Measurements from ENCODE around the gene TMEM80. TPM values are rescaled to one million over a fixed set of nuclear protein-coding genes. Genes with fewer than 3 reads are reported as not detected.

TMEM80 gene
- total RNA-seq, 1 donor from 2014 or later: 12.8 TPM

DNA sequence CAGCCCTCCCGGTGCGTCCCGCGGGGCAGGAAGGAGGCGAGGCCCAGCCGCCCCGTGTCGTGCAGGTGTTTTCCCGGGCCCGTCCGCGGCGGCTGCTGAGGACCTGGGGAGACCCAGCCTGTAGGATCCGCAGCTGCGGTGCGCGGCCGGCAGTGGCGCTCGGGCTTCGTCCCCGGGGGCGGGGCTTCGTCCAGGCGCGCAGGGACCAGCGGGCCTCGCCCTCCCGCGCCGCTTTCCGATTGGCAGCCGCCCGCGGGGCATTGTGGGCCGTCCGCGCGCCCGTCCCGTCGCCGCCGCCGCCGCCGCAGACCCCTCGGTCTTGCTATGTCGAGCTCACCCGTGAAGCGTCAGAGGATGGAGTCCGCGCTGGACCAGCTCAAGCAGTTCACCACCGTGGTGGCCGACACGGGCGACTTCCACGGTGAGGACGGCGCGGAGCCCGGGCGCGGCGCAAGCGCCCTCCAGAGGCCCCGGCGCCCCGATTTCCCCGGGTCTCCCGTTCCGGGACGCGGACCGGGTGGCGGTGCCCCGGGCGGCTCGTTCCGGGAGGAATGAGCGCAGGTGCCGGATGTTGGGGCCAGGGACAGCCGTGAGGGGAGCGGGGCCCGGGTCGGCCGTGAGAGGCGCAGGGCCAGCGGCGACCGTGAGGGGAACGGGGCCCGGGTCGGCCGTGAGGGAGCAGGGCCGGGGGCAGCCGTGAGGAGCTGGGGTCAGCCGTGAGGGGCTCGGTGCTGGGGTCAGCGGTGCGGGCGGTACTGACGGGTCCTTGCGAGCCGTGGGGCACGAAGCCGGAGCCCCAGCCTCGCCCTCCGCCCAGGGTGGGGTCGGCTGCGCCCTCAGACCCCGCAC is 51.8 kb downstream of the TMEM80 start, which contains the start of gene TALDO1:
Gene TALDO1 (plus strand): TSS at position 307 of the 849 bp plus-strand sequence. CDS start 18 bp downstream, at position 325.
- H3K9me3 ChIP-seq: no peaks in the 10 kb centered on the region
- peak within 1 kb of the TSS; percentile 91 to 99 for H3K4me3 ChIP-seq
- TF ChIP-seq POLR2AphosphoS5 (IDR thresholded peaks at IDR 0.05; ENCODE audit: insufficient read depth in 1 of 2, low read depth in 1 of 2): peak in 1 of 2 donors; percentile 46
- TF ChIP-seq POLR2A (IDR thresholded peaks at IDR 0.05): peak in 1 of 2 donors; percentile 37
- TF ChIP-seq, protein P1, sequence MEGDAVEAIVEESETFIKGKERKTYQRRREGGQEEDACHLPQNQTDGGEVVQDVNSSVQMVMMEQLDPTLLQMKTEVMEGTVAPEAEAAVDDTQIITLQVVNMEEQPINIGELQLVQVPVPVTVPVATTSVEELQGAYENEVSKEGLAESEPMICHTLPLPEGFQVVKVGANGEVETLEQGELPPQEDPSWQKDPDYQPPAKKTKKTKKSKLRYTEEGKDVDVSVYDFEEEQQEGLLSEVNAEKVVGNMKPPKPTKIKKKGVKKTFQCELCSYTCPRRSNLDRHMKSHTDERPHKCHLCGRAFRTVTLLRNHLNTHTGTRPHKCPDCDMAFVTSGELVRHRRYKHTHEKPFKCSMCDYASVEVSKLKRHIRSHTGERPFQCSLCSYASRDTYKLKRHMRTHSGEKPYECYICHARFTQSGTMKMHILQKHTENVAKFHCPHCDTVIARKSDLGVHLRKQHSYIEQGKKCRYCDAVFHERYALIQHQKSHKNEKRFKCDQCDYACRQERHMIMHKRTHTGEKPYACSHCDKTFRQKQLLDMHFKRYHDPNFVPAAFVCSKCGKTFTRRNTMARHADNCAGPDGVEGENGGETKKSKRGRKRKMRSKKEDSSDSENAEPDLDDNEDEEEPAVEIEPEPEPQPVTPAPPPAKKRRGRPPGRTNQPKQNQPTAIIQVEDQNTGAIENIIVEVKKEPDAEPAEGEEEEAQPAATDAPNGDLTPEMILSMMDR (IDR thresholded peaks at IDR 0.05): no peak
- H3K27ac ChIP-seq: peak within 1 kb of the TSS; percentile 74
- H3K27me3 ChIP-seq: no peaks in the 10 kb centered on the region
- DNase-seq (ENCODE audit: extremely low spot score in 2 of 2): no peak
- no peaks in the 10 kb centered on the region for H3K36me3 ChIP-seq
- intact Hi-C loops (cut with DNase I): no loop called here
- peaks cover 36% of the 10 kb centered on the region for H3K4me1 ChIP-seq

DNA sequence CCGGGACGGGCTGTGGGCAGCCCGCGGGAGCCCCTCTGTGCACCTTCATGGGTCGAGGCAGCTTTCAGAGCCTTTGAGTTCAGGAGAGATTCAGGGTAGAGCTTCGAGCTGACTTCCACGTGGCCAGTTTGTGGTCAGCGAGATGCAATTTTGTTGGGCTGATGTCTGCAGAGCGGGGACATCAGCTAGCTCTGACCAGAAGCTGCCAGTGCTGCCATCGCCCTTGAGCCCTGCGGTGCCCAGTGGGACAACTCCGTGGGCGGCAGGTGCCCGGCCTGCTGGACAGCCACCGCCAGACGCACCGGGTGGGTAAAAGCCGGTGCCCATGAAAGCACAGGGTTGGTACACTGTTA is 52.4 kb downstream of the TMEM80 start:
- Histone ChIP-seq H3K27ac (peak overlapping the region; percentile 74), H3K9me3 (no peaks in the 10 kb centered on the region), H3K4me1 (peaks cover 36% of the 10 kb centered on the region), H3K27me3 (no peaks in the 10 kb centered on the region), H3K4me3 (peak overlapping the region; percentile 91 to 99), H3K36me3 (no peaks in the 10 kb centered on the region)
- DNase-seq (ENCODE audit: extremely low spot score in 2 of 2): no peak
- TF ChIP-seq, protein P1 (IDR thresholded peaks at IDR 0.05): no peak
- TF ChIP-seq POLR2A (IDR thresholded peaks at IDR 0.05) (no peak), POLR2AphosphoS5 (IDR thresholded peaks at IDR 0.05; ENCODE audit: insufficient read depth in 1 of 2, low read depth in 1 of 2) (no peak)
- intact Hi-C loops (cut with DNase I): no loop called here

DNA sequence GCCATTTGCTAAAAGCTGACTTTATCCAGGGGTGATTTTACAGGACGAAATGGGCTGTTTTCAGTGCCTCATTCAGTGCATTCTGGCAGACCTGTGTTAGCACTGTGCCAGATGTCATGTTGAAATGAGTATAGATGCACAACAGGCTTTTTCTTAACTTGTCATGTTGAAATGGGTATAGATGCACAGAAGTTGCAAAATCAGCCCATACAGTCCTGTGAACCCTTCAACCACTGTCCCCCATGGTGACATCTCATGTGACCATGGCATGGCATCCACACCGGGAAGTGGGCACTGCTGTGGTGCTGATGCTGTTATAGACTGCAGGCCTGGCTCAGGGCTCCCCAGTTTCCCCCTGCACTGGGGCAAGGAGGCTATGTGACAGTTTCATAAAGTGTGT is 54.1 kb downstream of the TMEM80 start:
- H3K27me3 ChIP-seq: no peaks in the 10 kb centered on the region
- H3K4me1 ChIP-seq: peaks cover 36% of the 10 kb centered on the region
- no peak for DNase-seq (ENCODE audit: extremely low spot score in 2 of 2)
- TF ChIP-seq POLR2AphosphoS5 (IDR thresholded peaks at IDR 0.05; ENCODE audit: insufficient read depth in 1 of 2, low read depth in 1 of 2) (no peak), POLR2A (IDR thresholded peaks at IDR 0.05) (no peak)
- TF ChIP-seq, protein P1 (IDR thresholded peaks at IDR 0.05): no peak
- H3K27ac ChIP-seq: no peak overlapping the region
- H3K36me3 ChIP-seq: no peaks in the 10 kb centered on the region
- H3K9me3 ChIP-seq: no peaks in the 10 kb centered on the region
- no peak overlapping the region for H3K4me3 ChIP-seq
- intact Hi-C loops (cut with DNase I): no loop called here

Other genes with a start within 250 kb of the TMEM80 start
- gene PTDSS2, start 245.5 kb upstream of the TMEM80 start, total RNA-seq: 36.1 TPM
- gene RNH1, start 188.6 kb upstream of the TMEM80 start, total RNA-seq: 252 TPM
- gene HRAS, start 160.2 kb upstream of the TMEM80 start, total RNA-seq: 53.5 TPM
- 0.49 TPM for gene LRRC56, start 158.3 kb upstream of the TMEM80 start, total RNA-seq
- gene LMNTD2, start 135.1 kb upstream of the TMEM80 start, total RNA-seq: 1.7 TPM
- gene RASSF7, start 134.8 kb upstream of the TMEM80 start, total RNA-seq: 14.7 TPM
- gene PHRF1, start 119.3 kb upstream of the TMEM80 start, total RNA-seq: 26.0 TPM
- gene IRF7, start 79.9 kb upstream of the TMEM80 start, total RNA-seq: 18.9 TPM
- gene CDHR5, start 70.9 kb upstream of the TMEM80 start, total RNA-seq: not detected
- not detected for gene SCT, start 68.6 kb upstream of the TMEM80 start, total RNA-seq
- 1.2 TPM for gene DRD4, start 58.5 kb upstream of the TMEM80 start, total RNA-seq
- 33.6 TPM for gene DEAF1, start 594 bp upstream of the TMEM80 start, total RNA-seq
- 195 TPM for gene EPS8L2, start 10.4 kb downstream of the TMEM80 start, total RNA-seq
- 158 TPM for gene TALDO1, start 51.6 kb downstream of the TMEM80 start, total RNA-seq
- gene GATD1, start 81.7 kb downstream of the TMEM80 start, total RNA-seq: 33.4 TPM
- gene CEND1, start 94.3 kb downstream of the TMEM80 start, total RNA-seq: 1.7 TPM
- gene SLC25A22, start 102.5 kb downstream of the TMEM80 start, total RNA-seq: 10.3 TPM
- gene PIDD1, start 109.4 kb downstream of the TMEM80 start, total RNA-seq: 16.5 TPM
- 1,068 TPM for gene RPLP2, start 114.2 kb downstream of the TMEM80 start, total RNA-seq
- 103 TPM for gene PNPLA2, start 123.1 kb downstream of the TMEM80 start, total RNA-seq
- 4.9 TPM for gene CRACR2B, start 132.1 kb downstream of the TMEM80 start, total RNA-seq
- gene CD151, start 137.1 kb downstream of the TMEM80 start, total RNA-seq: 150 TPM
- 53.8 TPM for gene POLR2L, start 146.7 kb downstream of the TMEM80 start, total RNA-seq
- gene TSPAN4, start 147.0 kb downstream of the TMEM80 start, total RNA-seq: 99.0 TPM
- gene CHID1, start 215.0 kb downstream of the TMEM80 start, total RNA-seq: 72.9 TPM
- gene AP2A2, start 230.1 kb downstream of the TMEM80 start, total RNA-seq: 58.7 TPM

Data from vagina (tissue), 2 donors.